T-helper 2 cell treated with Interferon-gamma antibody and Interleukin-4, amounts not matched to agents 100 ng/mL and 5 ng/mL, for 36 hours (primary cell): Measurements from ENCODE around the gene B9D1. TPM values are rescaled to one million over a fixed set of nuclear protein-coding genes. Genes with fewer than 3 reads are reported as not detected.

Experiments
- intact Hi-C: fragments of 100-400 bp; cut with micrococcal nuclease; formaldehyde crosslinking; loops from one replicate; pipeline ENCODE4 v1.15.1; 2023
- total RNA-seq: library from RNA; stranded (reverse); gene quantifications from 2 replicates; pipeline ENCODE4 v1.2.3, GENCODE V29; 2022

Gene B9D1
- total RNA-seq, 1 donor from 2014 or later = 4.2 TPM

- intact Hi-C loops = no loop called here
These were observed 37.0 kb downstream of the B9D1 start for GRCh38 chr17:19325542-19325941.

- intact Hi-C loops = no loop called here
These were observed 39.7 kb downstream of the B9D1 start for GRCh38 chr17:19322861-19323260.

DNA sequence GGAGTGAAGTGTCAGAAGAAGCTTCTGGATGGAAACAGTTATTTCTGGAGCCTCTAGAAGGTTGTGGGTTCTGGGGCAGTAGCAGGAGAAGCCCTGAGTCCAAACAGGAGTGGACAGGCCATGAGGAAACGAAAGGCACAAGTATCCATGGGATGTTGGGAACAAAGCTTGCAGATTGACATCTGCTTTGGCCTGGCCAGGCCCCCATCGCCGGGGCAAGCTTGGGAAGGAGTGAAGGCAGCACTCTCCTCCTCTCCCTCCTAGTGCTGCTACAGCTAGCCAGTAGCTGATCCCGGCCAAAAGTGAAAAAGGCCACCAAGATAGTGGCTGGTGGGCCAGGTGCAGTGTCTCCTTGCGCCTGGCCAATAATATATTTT, 40.4 kb downstream of the B9D1 start:
- intact Hi-C loops = no loop called here

DNA sequence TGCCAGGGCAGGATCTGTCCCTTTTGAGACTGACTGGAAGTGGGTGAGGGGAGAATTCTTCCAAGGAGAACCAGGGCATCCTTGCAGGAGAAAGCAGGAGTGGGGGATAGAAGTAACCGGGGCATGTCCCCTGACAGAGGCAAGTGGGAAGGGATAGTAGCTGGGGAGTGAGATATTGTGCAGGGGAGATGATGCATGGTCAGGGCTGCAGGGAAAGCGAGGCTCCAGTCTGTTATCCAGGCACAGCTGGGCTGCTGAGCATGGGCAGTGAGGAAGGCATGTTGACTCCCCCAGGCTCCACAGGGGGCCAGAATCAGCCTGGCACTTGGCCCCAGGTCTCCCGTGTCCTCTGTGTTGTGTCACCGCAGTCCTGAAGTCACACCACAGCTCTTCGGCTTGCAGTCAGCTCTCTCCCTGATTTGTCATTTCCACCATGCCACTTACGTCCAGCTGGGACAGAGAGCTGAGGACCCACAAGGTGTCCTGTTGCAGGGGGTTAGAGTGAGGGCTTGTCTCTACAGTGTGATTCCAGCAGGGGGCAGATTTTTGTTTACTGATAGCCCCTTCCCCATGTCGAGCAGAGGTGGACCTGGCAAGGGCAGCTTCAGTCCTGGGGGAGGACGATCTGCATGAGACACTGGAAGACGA, 40.9 kb downstream of the B9D1 start:
- intact Hi-C loops = no loop called here

GRCh38 chr17:19320876-19321275, 41.6 kb downstream of the B9D1 start:
- intact Hi-C loops = no loop called here

- intact Hi-C loops = no loop called here
These were observed 42.6 kb downstream of the B9D1 start for GRCh38 chr17:19319771-19320505.

- intact Hi-C loops = no loop called here
These were observed 43.9 kb downstream of the B9D1 start for GRCh38 chr17:19318611-19319010.

DNA sequence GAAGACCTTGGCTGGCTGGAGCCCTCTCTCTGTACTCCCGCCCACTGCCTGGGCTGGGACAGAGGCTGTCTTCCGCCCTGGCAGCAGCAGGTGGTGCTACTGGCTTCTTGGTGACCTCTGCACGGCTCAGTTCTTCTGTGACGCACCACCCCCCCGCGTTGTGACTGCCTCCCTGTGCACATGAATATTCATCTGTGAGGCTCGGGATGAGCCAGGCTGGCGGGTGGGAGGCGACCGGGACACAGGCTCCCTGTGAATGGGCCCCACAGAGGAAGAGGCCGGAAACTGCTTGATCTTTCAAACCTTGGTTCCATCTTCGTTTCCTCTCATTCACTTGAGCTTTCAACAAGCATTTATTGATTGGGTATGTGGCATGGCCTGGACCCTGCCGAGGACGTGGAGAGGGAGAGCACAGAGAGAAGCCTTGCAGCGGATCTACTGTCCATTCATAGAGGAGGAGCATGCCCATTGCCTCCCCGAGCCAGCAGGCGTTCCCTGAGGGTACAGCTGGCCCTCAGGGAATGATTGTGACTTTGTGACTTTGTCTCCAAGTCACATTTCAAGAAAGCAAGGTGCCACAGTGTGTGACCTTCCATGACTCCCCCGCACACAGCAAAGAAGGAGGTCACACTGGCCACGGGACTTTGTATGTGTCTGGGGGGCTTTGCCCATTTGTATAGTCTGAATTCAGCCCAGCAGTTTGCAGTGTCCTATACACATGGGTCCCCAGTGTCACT, 45.0 kb downstream of the B9D1 start:
- intact Hi-C loops = no loop called here

GRCh38 chr17:19316761-19317358, 45.7 kb downstream of the B9D1 start:
- intact Hi-C loops = no loop called here

GRCh38 chr17:19315104-19315503, 47.4 kb downstream of the B9D1 start:
- intact Hi-C loops = no loop called here

- intact Hi-C loops = no loop called here
These were observed 48.5 kb downstream of the B9D1 start for GRCh38 chr17:19313746-19314651.

DNA sequence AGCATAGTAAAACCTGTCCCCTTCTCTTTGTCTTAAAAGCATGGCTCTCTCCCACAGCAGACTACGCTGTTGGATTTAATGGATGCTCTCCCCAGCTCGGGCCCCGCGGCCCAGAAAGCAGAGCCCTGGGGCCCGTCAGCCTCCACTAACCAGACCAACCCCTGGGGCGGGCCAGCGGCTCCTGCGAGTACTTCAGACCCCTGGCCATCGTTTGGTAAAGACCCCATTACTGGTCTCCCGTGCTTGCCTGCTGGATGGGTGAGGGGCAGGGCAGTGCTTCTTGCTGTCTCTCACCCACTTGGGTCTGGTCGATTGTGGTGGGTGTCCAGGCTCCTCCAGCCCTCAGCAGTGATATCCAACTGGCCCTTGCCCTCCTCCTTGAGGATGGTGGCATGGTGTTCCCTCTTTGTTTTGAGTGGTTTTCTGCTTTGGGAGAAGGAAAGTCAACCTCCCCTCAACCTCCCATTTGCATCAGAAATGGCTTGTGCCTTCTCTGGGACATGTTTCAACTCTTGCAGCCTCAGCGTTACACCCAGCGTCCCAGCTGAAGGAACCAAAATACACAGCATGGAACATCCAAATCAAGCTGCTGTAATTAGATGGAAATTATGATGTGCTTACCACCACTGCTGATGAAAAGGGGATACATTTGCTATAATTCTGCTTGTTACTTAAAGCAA, 49.3 kb downstream of the B9D1 start:
- intact Hi-C loops = no loop called here

DNA sequence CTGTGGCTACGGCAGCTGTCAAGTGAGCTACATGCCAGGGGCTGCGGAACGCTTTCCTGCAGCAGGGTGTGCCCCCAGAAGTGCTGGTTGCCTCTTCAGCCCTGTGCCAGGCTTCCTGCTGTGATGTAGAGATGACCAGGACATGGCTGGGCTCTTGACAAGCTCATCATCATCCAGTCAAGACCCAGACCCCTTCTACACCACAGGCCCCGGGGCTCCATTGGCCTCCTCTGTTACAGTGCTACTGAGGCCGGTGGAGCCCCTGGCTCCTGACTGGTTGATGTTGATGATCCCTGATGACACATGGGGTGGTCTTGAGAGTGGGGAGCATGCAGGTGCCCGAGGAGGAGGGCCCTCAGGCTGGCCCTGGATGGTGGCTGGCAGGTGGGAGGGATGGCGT, 50.1 kb downstream of the B9D1 start:
- intact Hi-C loops = no loop called here

GRCh38 chr17:19311421-19312215, 50.9 kb downstream of the B9D1 start:
- intact Hi-C loops = no loop called here

- intact Hi-C loops = no loop called here
These were observed 51.5 kb downstream of the B9D1 start for GRCh38 chr17:19311016-19311415.

GRCh38 chr17:19310151-19310550, 52.4 kb downstream of the B9D1 start:
- intact Hi-C loops = no loop called here

GRCh38 chr17:19309701-19310100, 52.8 kb downstream of the B9D1 start:
- intact Hi-C loops = no loop called here

GRCh38 chr17:19308398-19308797, 54.1 kb downstream of the B9D1 start:
- intact Hi-C loops = no loop called here

DNA sequence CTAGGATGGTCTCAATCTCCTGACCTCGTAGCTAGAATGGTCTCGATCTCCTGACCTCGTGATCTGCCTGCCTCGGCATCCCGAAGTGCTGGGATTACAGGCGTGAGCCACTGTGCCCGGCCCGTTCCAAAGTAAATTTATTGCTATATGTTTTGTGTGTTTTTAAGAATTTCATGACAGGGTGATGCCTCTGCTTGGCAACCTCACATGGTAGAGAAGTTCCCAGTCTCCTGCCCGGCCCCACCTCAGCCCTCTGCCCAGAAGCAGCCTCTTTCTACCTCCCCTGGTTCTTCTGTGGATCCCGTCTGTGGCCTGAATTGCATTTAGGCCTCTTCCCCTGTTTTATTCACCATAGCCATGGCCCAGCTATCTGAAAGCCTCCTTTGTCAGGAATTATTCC, 55.0 kb downstream of the B9D1 start:
- intact Hi-C loops = no loop called here
